Epithelial cell of prostate (primary cell): ENCODE results near the gene UGT1A7.
"Not testable (repeated sequence)": the region's sequence is repeated elsewhere in the genome, so short reads cannot be mapped to it uniquely, and the experiment has no call there.

Source experiments
- DNase-seq: peaks from one replicate; pipeline ENCODE4 v3.0.0-alpha.2; 2011; ENCODE audit warnings: low read depth, low spot score
- H3K27ac ChIP-seq: fragments of 450-650 bp; 2 replicates; pipeline ENCODE4 v1.5.1; 2017; ENCODE audit warnings: mild to moderate bottlenecking

Gene UGT1A7

GRCh38 chr2:233679196-233679595, 2.5 kb upstream of the UGT1A7 start:
- no peak for DNase-seq

GRCh38 chr2:233680361-233681045, 1.2 kb upstream of the UGT1A7 start:
- no peak for DNase-seq
- no peak overlapping the region for H3K27ac ChIP-seq

More at GRCh38 chr2:233679196-233679595, 2.5 kb upstream of the UGT1A7 start:
- H3K27ac ChIP-seq = no peak overlapping the region

GRCh38 chr2:233684640-233685039, 2.9 kb downstream of the UGT1A7 start:
- no peak for DNase-seq
- H3K27ac ChIP-seq = no peak overlapping the region

GRCh38 chr2:233686928-233687327, 5.2 kb downstream of the UGT1A7 start:
- DNase-seq = no peak
- no peak overlapping the region for H3K27ac ChIP-seq

GRCh38 chr2:233688341-233688740, 6.6 kb downstream of the UGT1A7 start:
- no peak overlapping the region for H3K27ac ChIP-seq
- DNase-seq = no peak

- no peak for DNase-seq
- peak overlapping the region; percentile 80 for H3K27ac ChIP-seq
These were observed 7.3 kb downstream of the UGT1A7 start for GRCh38 chr2:233689031-233689430.

GRCh38 chr2:233689501-233689900, 7.8 kb downstream of the UGT1A7 start:
- DNase-seq = no peak
- peak overlapping the region; percentile 80 for H3K27ac ChIP-seq

- H3K27ac ChIP-seq = peak overlapping the region; percentile 80
- peak; percentile 81 for DNase-seq
These were observed 8.7 kb downstream of the UGT1A7 start for GRCh38 chr2:233690444-233690843.

- peak overlapping the region; percentile 80 for H3K27ac ChIP-seq
- DNase-seq = peak; percentile 99
These were observed 10.0 kb downstream of the UGT1A7 start for GRCh38 chr2:233691443-233692433.

- DNase-seq = no peak
- peak within 1 kb of the TSS; percentile 80 for H3K27ac ChIP-seq
These were observed 10.9 kb downstream of the UGT1A7 start, which contains the start of gene UGT1A6 for GRCh38 chr2:233692648-233693047. Gene UGT1A6, plus strand, starts transcription at chr2:233692890. Its CDS starts 115 bp downstream, at chr2:233693005.

- no peak for DNase-seq
- H3K27ac ChIP-seq = no peak overlapping the region
These were observed 12.3 kb downstream of the UGT1A7 start for GRCh38 chr2:233693963-233694362.

GRCh38 chr2:233698740-233699139, 17.0 kb downstream of the UGT1A7 start:
- DNase-seq = no peak
- no peak overlapping the region for H3K27ac ChIP-seq

GRCh38 chr2:233699424-233700027, 17.8 kb downstream of the UGT1A7 start:
- no peak for DNase-seq
- H3K27ac ChIP-seq = peak overlapping the region; percentile 52

- H3K27ac ChIP-seq = peak overlapping the region; percentile 52
- DNase-seq = peak; percentile 18
These were observed 18.4 kb downstream of the UGT1A7 start for GRCh38 chr2:233700028-233700635.

- DNase-seq, H3K27ac ChIP-seq: not testable (repeated sequence)
These were observed 19.1 kb downstream of the UGT1A7 start for GRCh38 chr2:233700842-233701241.

GRCh38 chr2:233702238-233702637, 20.5 kb downstream of the UGT1A7 start:
- H3K27ac ChIP-seq = no peak overlapping the region
- no peak for DNase-seq

- H3K27ac ChIP-seq = peak overlapping the region; percentile 53
- DNase-seq = peak; percentile 20
These were observed 24.3 kb downstream of the UGT1A7 start for GRCh38 chr2:233705911-233706506.

GRCh38 chr2:233706720-233707119, 25.0 kb downstream of the UGT1A7 start:
- peak overlapping the region; percentile 53 for H3K27ac ChIP-seq
- no peak for DNase-seq

GRCh38 chr2:233707940-233708644, 26.4 kb downstream of the UGT1A7 start:
- DNase-seq = no peak
- no peak overlapping the region for H3K27ac ChIP-seq
